H1 (cell line): ENCODE measurements around the gene RTN3. TPM values are rescaled to one million over a fixed set of nuclear protein-coding genes. Genes with fewer than 3 reads are reported as not detected.
A peak's percentile ranks its signal among the peaks of the same experiment; 100 is the strongest.

Source experiments
- CTCF ChIA-PET: fragments of 300-600 bp; sonication (Branson Sonifier 250); formaldehyde crosslinking; loops from one replicate; lab custom pipeline; 2021; ENCODE audit not compliant: partially characterized antibody; lab: Charles Lee
- POLR2A ChIA-PET: fragments of 300-600 bp; sonication (Branson Sonifier 250); formaldehyde crosslinking; loops from one replicate; lab custom pipeline; 2021; ENCODE audit warnings: inconsistent platforms; ENCODE audit not compliant: partially characterized antibody; lab: Charles Lee
- DNase-seq, 2 experiments: peaks; one replicate each; pipeline versions ENCODE4 v3.0.0 to v3.0.0-alpha.2; 2010 to 2022; ENCODE audit warnings: low spot score in 2 of 2, low read depth in 1 of 2, mixed read lengths in 1 of 2
- FAIRE-seq: peaks from 2 replicates; lab custom pipeline; 2011; peaks lifted over from hg19 to GRCh38; lab: Jason Lieb, UNC
- H2AFZ ChIP-seq: 2 replicates; pipeline ENCODE4 v1.8.1; 2012; ENCODE audit warnings: low read length, inconsistent platforms
- H2AK5ac ChIP-seq: 2 replicates; pipeline ENCODE4 v1.6.1; 2013; ENCODE audit warnings: low read depth, low read length
- H2BK120ac ChIP-seq: replicated peaks from 2 replicates; pipeline ENCODE3; 2013; ENCODE audit warnings: low read depth, low read length, inconsistent platforms
- H2BK12ac ChIP-seq: 2 replicates; pipeline ENCODE4 v1.6.1; 2013; ENCODE audit warnings: low read depth, low read length
- H2BK15ac ChIP-seq: 2 replicates; pipeline ENCODE4 v1.6.1; 2013; ENCODE audit warnings: low read length
- H2BK20ac ChIP-seq: 2 replicates; pipeline ENCODE4 v1.6.1; 2013; ENCODE audit warnings: low read length
- H2BK5ac ChIP-seq: 2 replicates; pipeline ENCODE4 v1.6.1; 2013; ENCODE audit warnings: low read depth, low read length
- H3K14ac ChIP-seq: 2 replicates; pipeline ENCODE4 v1.6.1; 2013; ENCODE audit warnings: inconsistent platforms; ENCODE audit not compliant: insufficient read length
- H3K18ac ChIP-seq: 2 replicates; pipeline ENCODE4 v1.6.1; 2013; ENCODE audit warnings: low read length; ENCODE audit errors: extremely low read depth
- H3K23ac ChIP-seq: 2 replicates; pipeline ENCODE4 v1.6.1; 2013; ENCODE audit warnings: inconsistent platforms; ENCODE audit not compliant: insufficient read length
- H3K23me2 ChIP-seq: 2 replicates; pipeline ENCODE4 v1.6.1; 2013; ENCODE audit warnings: low read depth, low read length
- H3K27ac ChIP-seq: 2 replicates; pipeline ENCODE4 v1.6.1; 2011; ENCODE audit warnings: low read depth, low read length, inconsistent platforms
- H3K27me3 ChIP-seq, 4 experiments: replicated peaks in 1 of 4; 1 replicate in 1 of 4; 2 replicates in 3 of 4; pipeline versions ENCODE4 v1.6.1 to v1.8.1; 2011 to 2013; ENCODE audit warnings: low read length in 3 of 4, mild to moderate bottlenecking in 3 of 4, inconsistent platforms in 2 of 4, mixed read lengths in 2 of 4, moderate library complexity in 1 of 4; ENCODE audit not compliant: control insufficient read depth in 3 of 4, insufficient read depth in 3 of 4; ENCODE audit errors: extremely low read depth in 1 of 4
- H3K36me3 ChIP-seq, 4 experiments: 2 replicates each; pipeline versions ENCODE4 v1.6.1 to v1.8.1; 2011 to 2013; ENCODE audit warnings: mild to moderate bottlenecking in 4 of 4, low read length in 3 of 4, moderate library complexity in 2 of 4, control low read depth in 1 of 4, inconsistent platforms in 1 of 4; ENCODE audit not compliant: insufficient read depth in 4 of 4, control insufficient read depth in 2 of 4
- H3K4ac ChIP-seq: replicated peaks from 2 replicates; pipeline ENCODE3; 2013; ENCODE audit warnings: low read length, low read depth, mixed read lengths, inconsistent platforms; ENCODE audit not compliant: insufficient read length
- H3K4me1 ChIP-seq, 4 experiments: replicated peaks in 1 of 4; 1 replicate in 1 of 4; 2 replicates in 3 of 4; pipeline versions ENCODE4 v1.6.1 to v1.8.1; 2011 to 2013; ENCODE audit warnings: low read length in 3 of 4, inconsistent platforms in 2 of 4, mixed read lengths in 1 of 4; ENCODE audit not compliant: insufficient read depth in 4 of 4, control insufficient read depth in 3 of 4
- H3K4me2 ChIP-seq, 2 experiments: 2 replicates each; pipeline versions ENCODE4 v1.6.1 to v1.8.1; 2011 to 2013; ENCODE audit warnings: low read depth in 2 of 2, low read length in 2 of 2, control low read depth in 1 of 2, inconsistent platforms in 1 of 2, mild to moderate bottlenecking in 1 of 2; ENCODE audit not compliant: insufficient read depth in 1 of 2
- H3K4me3 ChIP-seq, 4 experiments: fragments of 200-600, 300-600 bp in 1 of 4; sonication (generic), shearing (Covaris generic), sonication (Bioruptor Twin) in 1 of 4; 2 replicates each; pipeline versions ENCODE4 v1.5.1 to v1.8.1; 2011 to 2016; ENCODE audit warnings: low read length in 4 of 4, low read depth in 3 of 4, control low read depth in 2 of 4, inconsistent platforms in 2 of 4, mild to moderate bottlenecking in 2 of 4, mixed read lengths in 1 of 4, moderate library complexity in 1 of 4; ENCODE audit not compliant: insufficient read depth in 2 of 4; ENCODE audit errors: extremely low read depth in 1 of 4
- H3K56ac ChIP-seq: replicated peaks from 2 replicates; pipeline ENCODE3; 2013; ENCODE audit warnings: low read depth, mild to moderate bottlenecking, mixed read lengths, low read length, inconsistent platforms; ENCODE audit not compliant: insufficient read length
- H3K79me1 ChIP-seq: 2 replicates; pipeline ENCODE4 v1.6.1; 2013; ENCODE audit warnings: low read depth, low read length, control low read depth
- H3K79me2 ChIP-seq, 2 experiments: 2 replicates each; pipeline versions ENCODE4 v1.6.1 to v1.8.1; 2012 to 2013; ENCODE audit warnings: low read length in 2 of 2, mild to moderate bottlenecking in 2 of 2, inconsistent platforms in 1 of 2; ENCODE audit not compliant: insufficient read depth in 2 of 2, control insufficient read depth in 1 of 2
- H3K9ac ChIP-seq, 4 experiments: replicated peaks in 1 of 4; 1 replicate in 1 of 4; 2 replicates in 3 of 4; pipeline versions ENCODE4 v1.6.1 to v1.8.1; 2011 to 2013; ENCODE audit warnings: low read depth in 3 of 4, low read length in 3 of 4, control low read depth in 2 of 4, mild to moderate bottlenecking in 2 of 4, moderate library complexity in 2 of 4, inconsistent platforms in 1 of 4; ENCODE audit errors: extremely low read depth in 1 of 4
- H3K9me3 ChIP-seq, 2 experiments: 2 replicates each; pipeline versions ENCODE4 v1.6.1 to v1.8.1; 2012 to 2013; ENCODE audit warnings: mild to moderate bottlenecking in 2 of 2, moderate library complexity in 2 of 2, control low read depth in 1 of 2, inconsistent platforms in 1 of 2, low read depth in 1 of 2, low read length in 1 of 2, mixed read lengths in 1 of 2; ENCODE audit not compliant: insufficient read depth in 2 of 2
- H4K20me1 ChIP-seq, 2 experiments: replicated peaks in 1 of 2; 2 replicates each; pipeline versions ENCODE3 to v1.8.1; 2011 to 2013; ENCODE audit warnings: inconsistent platforms in 2 of 2, low read length in 2 of 2, mild to moderate bottlenecking in 1 of 2; ENCODE audit not compliant: insufficient read depth in 2 of 2, control insufficient read depth in 1 of 2
- H4K5ac ChIP-seq: 2 replicates; pipeline ENCODE4 v1.6.1; 2013; ENCODE audit warnings: low read length, low read depth, mixed read lengths, inconsistent platforms; ENCODE audit not compliant: insufficient read length
- H4K8ac ChIP-seq: 2 replicates; pipeline ENCODE4 v1.8.0; 2013; ENCODE audit warnings: mild to moderate bottlenecking, moderate library complexity, low read length, inconsistent platforms; ENCODE audit not compliant: insufficient read depth; ENCODE audit errors: extremely low read depth
- H4K91ac ChIP-seq: replicated peaks from 2 replicates; pipeline ENCODE3; 2013; ENCODE audit warnings: low read length, mixed read lengths, inconsistent platforms; ENCODE audit not compliant: insufficient read length
- EGR1 ChIP-seq: IDR thresholded peaks from 2 replicates; pipeline ENCODE4 v1.6.1; 2011; ENCODE audit warnings: low read depth, low read length, borderline replicate concordance
- GABPA ChIP-seq: IDR thresholded peaks from 2 replicates; pipeline ENCODE4 v1.6.1; 2011; ENCODE audit warnings: mild to moderate bottlenecking, low read length, moderate library complexity, borderline replicate concordance; ENCODE audit not compliant: insufficient read depth
- SIX5 ChIP-seq: IDR thresholded peaks from 2 replicates; pipeline ENCODE4 v1.6.1; 2011; ENCODE audit warnings: mild to moderate bottlenecking, low read depth, low read length
- SRF ChIP-seq: IDR thresholded peaks from 2 replicates; pipeline ENCODE4 v1.6.1; 2011; ENCODE audit warnings: mild to moderate bottlenecking, low read depth, low read length, moderate library complexity
- WGBS, 2 experiments: shearing (Covaris generic) in 1 of 2; methylation state at CpG; one replicate each; pipeline versions ENCODE4 v1.1.6 to v1.1.7; 2013 to 2015; ENCODE audit warnings: low lambda C conversion rate in 2 of 2, mixed read lengths in 2 of 2, inconsistent platforms in 1 of 2, low coverage in 1 of 2, missing lambda C conversion rate in 1 of 2; ENCODE audit not compliant: insufficient replicate concordance in 2 of 2, insufficient coverage in 1 of 2, insufficient read length in 1 of 2; ENCODE audit errors: extremely low coverage in 1 of 2, missing lambda C conversion rate in 1 of 2; 5-methylcytosine and 5-hydroxymethylcytosine counted together
- long read RNA-seq, 2 experiments: library from RNA in 1 of 2; library from capped mRNA in 1 of 2; stranded (forward); transcript quantifications; one replicate each; pipeline ENCODE4 v2.0.0, GENCODE V29; 2021; ENCODE audit warnings: inconsistent platforms in 1 of 2
- polyA minus RNA-seq, 3 experiments: library from RNA; depleted of rRNA, polyadenylated mRNA; stranded (reverse); fragments of >200 nt; gene quantifications; 1 replicate in 2 of 3; 2 replicates in 1 of 3; pipeline ENCODE4 v1.2.3, GENCODE V29; 2011
- polyA plus RNA-seq, 7 experiments: library from polyadenylated mRNA; depleted of rRNA in 3 of 7; stranded (reverse) in 5 of 7; unstranded in 2 of 7; fragments of >200 nt in 5 of 7; fragments of 200-250 nt in 2 of 7; gene quantifications; 1 replicate in 5 of 7; 2 replicates in 1 of 7; 4 replicates in 1 of 7; pipeline versions ENCODE4 v1.2.1 to v1.2.3, GENCODE V29; 2011 to 2013; ENCODE audit warnings: missing spikeins in 2 of 7, mixed read lengths in 2 of 7
- total RNA-seq: library from RNA; stranded (reverse); fragmentation: NEBNext Ultra II Directional; extraction: Animal tissue kit (Norgen Biotek cat#: 25700); gene quantifications from 2 replicates; pipeline ENCODE4 v1.2.1, GENCODE V29; 2021
- TF ChIP-seq, protein P1 (sequence below): IDR thresholded peaks from 2 replicates; pipeline ENCODE4 v1.6.1; 2011; ENCODE audit warnings: low read depth, mild to moderate bottlenecking, low read length; ENCODE audit not compliant: insufficient read depth

RTN3 gene
- total RNA-seq: 198 and 203 TPM in 2 replicates
- polyA plus RNA-seq (2011; rRNA removed): 160 and 162 TPM in 2 replicates
- polyA plus RNA-seq (2011; cell fraction: cytosol; rRNA removed): 108 TPM
- 115 TPM for polyA plus RNA-seq (2011; cell fraction: nucleus; rRNA removed)
- polyA plus RNA-seq (2012, experiment 1 of 2): 142 to 169 TPM (median 158 TPM) in 4 replicates
- 141 TPM for polyA plus RNA-seq (2012, experiment 2 of 2)
- polyA plus RNA-seq (2013, experiment 1 of 2): 325 TPM
- polyA plus RNA-seq (2013, experiment 2 of 2): 380 TPM
- 167 and 189 TPM in 2 replicates for polyA minus RNA-seq (2011; rRNA and poly(A)+ RNA removed)
- polyA minus RNA-seq (2011; cell fraction: cytosol; rRNA and poly(A)+ RNA removed): 178 TPM
- polyA minus RNA-seq (2011; cell fraction: nucleus; rRNA and poly(A)+ RNA removed): 83.7 TPM
- long read RNA-seq, experiment 1, transcript RTN3-208 (7 exons, 2,532 nt): major isoform, 163 of 310 reads
- long read RNA-seq, experiment 1, transcript RTN3-203 (6 exons, 2,524 nt): minor isoform, 6 of 310 reads
- long read RNA-seq, experiment 1, partial matches to known transcripts: 95 of 310 reads
- long read RNA-seq, experiment 1, other reads (novel, unspliced or antisense): 45 of 310 reads
- long read RNA-seq, experiment 2, transcript RTN3-208 (7 exons, 2,532 nt): major isoform, 31 of 39 reads
- long read RNA-seq, experiment 2, partial matches to known transcripts: 3 of 39 reads
- long read RNA-seq, experiment 2, other reads (novel, unspliced or antisense): 4 of 39 reads

- Histone ChIP-seq H3K27me3 (no peaks in the 10 kb centered on the region), H4K91ac (peak within 1 kb of the TSS; percentile 39), H2BK120ac (no peak within 1 kb of the TSS), H3K9me3 (no peaks in the 10 kb centered on the region), H2BK5ac (peak within 1 kb of the TSS; percentile 87; the same call in 1 of the 2 replicates), H3K4me3 (peak within 1 kb of the TSS; percentile 71 to 94 (median 89)), H2AFZ (peak within 1 kb of the TSS; percentile 78), H3K23me2 (peaks cover 10% of the 10 kb centered on the region), H3K9ac (peak within 1 kb of the TSS; percentile 67 to 82 (median 72)), H3K18ac (peak within 1 kb of the TSS; percentile 84), H3K27ac (peak within 1 kb of the TSS; percentile 68), H3K4me1 (peaks cover 0 to 10% (median 5%) of the 10 kb centered on the region in 4 experiments; a peak in 5 of 7 replicates), H2AK5ac (no peak within 1 kb of the TSS), H3K79me2 (peaks cover 9 to 47% of the 10 kb centered on the region in 2 experiments; a peak in 3 of 4 replicates), H4K8ac (peak within 1 kb of the TSS; percentile 88; the same call in 1 of the 2 replicates), H2BK15ac (peak within 1 kb of the TSS; percentile 82; the same call in 1 of the 2 replicates), H3K56ac (peak within 1 kb of the TSS; percentile 5), H4K5ac (peak within 1 kb of the TSS; percentile 61), H2BK12ac (no peak within 1 kb of the TSS; the same call in 1 of the 2 replicates), H3K4me2 (peak within 1 kb of the TSS; percentile 72 to 89), H4K20me1 (peaks cover under 1 to 4% of the 10 kb centered on the region in 2 experiments), H2BK20ac (no peak within 1 kb of the TSS), H3K23ac (no peak within 1 kb of the TSS), H3K79me1 (no peaks in the 10 kb centered on the region), H3K14ac (no peak within 1 kb of the TSS), H3K4ac (peak within 1 kb of the TSS; percentile 32), H3K36me3 (no peaks in the 10 kb centered on the region; a peak in 1 of 8 replicates)
- FAIRE-seq: no peak
- peak; percentile 98 to 99 for DNase-seq
- CTCF ChIA-PET: interaction anchor here (0.7 to 2.5 kb wide), 9 partner anchors 9 to 661 kb away, joined by 3 to 7 read pairs (median 4); partner anchors contain the start of gene ATL3
- 2% methylated on average over 51 of the region's 74 CpGs; no CpG with 5 or more reads in 1 of the 2 experiments for WGBS, 2 experiments
- POLR2A ChIA-PET: interaction anchor here (0.5 to 4.6 kb wide), 21 partner anchors 8 to 844 kb away, joined by 3 to 58 read pairs (median 6); partner anchors contain the start of gene ATL3
- TF ChIP-seq GABPA: no peak
- TF ChIP-seq SRF: no peak
- no peak for TF ChIP-seq EGR1
- TF ChIP-seq, protein P1, sequence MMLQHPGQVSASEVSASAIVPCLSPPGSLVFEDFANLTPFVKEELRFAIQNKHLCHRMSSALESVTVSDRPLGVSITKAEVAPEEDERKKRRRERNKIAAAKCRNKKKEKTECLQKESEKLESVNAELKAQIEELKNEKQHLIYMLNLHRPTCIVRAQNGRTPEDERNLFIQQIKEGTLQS: no peak
- TF ChIP-seq SIX5: no peak
Observed at GRCh38 chr11:63681321-63682065, at the start of gene RTN3. Gene RTN3 (plus strand): TSS chr11:63681500. CDS start chr11:63681637, 137 bp downstream.
